Choroid plexus epithelial cell (primary cell): ENCODE measurements around the gene HSPA1B.
"Not testable (repeated sequence)": the region's sequence is repeated elsewhere in the genome, so short reads cannot be mapped to it uniquely, and the experiment has no call there.

Source experiments
- DNase-seq: peaks from one replicate; pipeline ENCODE4 v3.0.0-alpha.2; 2010; ENCODE audit warnings: low read depth
- H3K4me3 ChIP-seq: 2 replicates; pipeline ENCODE4 v1.5.1; 2011; ENCODE audit warnings: low read depth, mild to moderate bottlenecking, control low read depth, low read length, moderate library complexity
- CTCF ChIP-seq: conservative IDR thresholded peaks from 2 replicates; pipeline ENCODE4 v1.5.1; 2011; ENCODE audit warnings: low read depth, mild to moderate bottlenecking, control low read depth, inconsistent platforms, low read length, moderate library complexity

Gene HSPA1B

GRCh38 chr6:31819871-31820299 lies 7.7 kb upstream of the HSPA1B start:
- no peak overlapping the region for H3K4me3 ChIP-seq
- no peak for TF ChIP-seq CTCF
- no peak for DNase-seq

GRCh38 chr6:31820399-31820798 lies 7.1 kb upstream of the HSPA1B start:
- DNase-seq, H3K4me3 ChIP-seq: not testable (repeated sequence)

GRCh38 chr6:31821301-31822035 lies 6.1 kb upstream of the HSPA1B start:
- DNase-seq = peak; percentile 46
- peak overlapping the region; percentile 66 for H3K4me3 ChIP-seq
- no peak for TF ChIP-seq CTCF

- peak; percentile 58 for DNase-seq
- peak overlapping the region; percentile 66 for H3K4me3 ChIP-seq
These were observed 5.3 kb upstream of the HSPA1B start for GRCh38 chr6:31822036-31822821.

GRCh38 chr6:31823592-31824196 lies 3.8 kb upstream of the HSPA1B start:
- not testable (repeated sequence) for H3K4me3 ChIP-seq

More at GRCh38 chr6:31822036-31822821, 5.3 kb upstream of the HSPA1B start:
- no peak for TF ChIP-seq CTCF

GRCh38 chr6:31825553-31825952 lies 2.0 kb upstream of the HSPA1B start:
- H3K4me3 ChIP-seq = no peak overlapping the region
- DNase-seq = no peak
- TF ChIP-seq CTCF = no peak

More at GRCh38 chr6:31823592-31824196, 3.8 kb upstream of the HSPA1B start:
- DNase-seq = not testable (repeated sequence)

GRCh38 chr6:31826793-31827285 lies 699 bp upstream of the HSPA1B start:
- no peak for TF ChIP-seq CTCF
- H3K4me3 ChIP-seq = peak overlapping the region; percentile 53
- DNase-seq = peak; percentile 91
